ENCODE data around the gene PAPPA2.

Gene PAPPA2

DNA sequence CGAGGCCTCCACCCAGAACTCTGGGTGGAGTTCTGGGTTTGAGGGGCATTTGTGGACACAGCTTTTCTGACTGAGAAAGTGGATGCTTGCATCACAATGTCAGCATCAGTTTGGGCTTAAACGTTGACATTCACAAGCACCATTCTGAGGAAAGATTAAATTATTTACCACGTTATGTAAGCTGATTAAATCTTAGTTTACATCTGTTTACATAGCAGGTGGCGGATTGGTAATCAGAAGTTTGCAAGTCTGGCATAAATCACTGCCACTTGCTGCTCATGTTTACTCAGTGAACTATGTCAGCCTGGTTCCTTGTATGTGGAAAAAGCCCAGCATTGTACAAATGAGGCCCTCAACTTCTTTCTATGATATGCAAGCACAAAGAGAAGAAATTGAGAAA lies 310.1 kb downstream of the PAPPA2 start:
- DNase-seq, result no peak

DNA sequence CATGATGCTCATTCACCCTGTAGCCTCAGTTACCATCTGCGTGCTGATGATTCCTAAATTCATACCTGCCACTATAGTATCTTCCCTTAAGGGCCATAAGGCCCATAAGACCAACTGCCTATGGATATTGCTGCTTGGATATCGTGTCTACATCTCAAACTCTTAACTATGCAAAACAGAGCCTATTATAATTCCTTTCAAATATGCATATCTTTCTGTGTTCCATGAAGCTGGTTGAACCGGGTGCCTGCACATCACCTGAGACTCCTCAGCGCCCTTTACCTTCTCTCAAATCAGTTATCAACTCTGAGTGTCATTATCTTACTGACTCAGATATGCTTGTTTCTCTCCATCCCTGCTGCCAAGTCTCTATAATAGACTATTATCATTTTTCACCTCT lies 311.2 kb downstream of the PAPPA2 start:
- no peak for DNase-seq

DNA sequence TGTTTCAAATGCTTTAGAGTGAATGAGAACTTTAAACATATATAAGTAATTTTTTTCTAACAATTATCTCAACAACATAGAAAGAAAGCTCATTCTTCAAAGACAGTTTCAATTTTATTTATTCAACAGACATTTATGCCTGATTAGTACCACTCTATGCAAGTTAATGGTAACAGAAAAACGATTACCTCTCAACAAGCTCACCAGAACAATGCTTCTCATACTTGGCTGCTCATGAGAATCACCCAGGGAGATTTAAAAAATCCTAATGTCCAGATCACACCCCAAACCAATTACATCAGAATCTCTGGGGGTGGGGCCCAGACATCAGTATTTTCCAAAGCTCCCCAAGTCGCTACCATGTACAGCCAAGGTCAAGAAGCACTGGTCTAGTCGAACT lies 312.4 kb downstream of the PAPPA2 start:
- DNase-seq, result no peak

DNA sequence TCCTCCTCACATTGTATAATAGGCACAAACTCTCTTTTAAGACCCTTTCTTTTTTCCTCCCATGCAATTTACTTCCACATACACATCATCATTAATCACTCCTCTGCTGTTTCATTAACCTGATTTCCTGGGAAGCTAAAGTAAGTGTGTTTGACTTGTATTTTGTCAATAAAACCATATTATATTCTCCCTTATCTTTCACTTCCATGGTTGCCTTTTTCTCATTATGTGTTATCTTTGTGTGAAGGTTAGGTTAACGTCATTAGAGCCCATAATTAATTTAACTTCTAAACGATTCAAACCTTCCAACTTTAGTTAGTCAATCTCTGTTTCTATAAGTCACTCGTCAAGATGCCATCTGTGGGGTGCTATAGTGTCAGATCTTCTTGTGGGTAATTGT lies 313.0 kb downstream of the PAPPA2 start:
- DNase-seq, result no peak

DNA sequence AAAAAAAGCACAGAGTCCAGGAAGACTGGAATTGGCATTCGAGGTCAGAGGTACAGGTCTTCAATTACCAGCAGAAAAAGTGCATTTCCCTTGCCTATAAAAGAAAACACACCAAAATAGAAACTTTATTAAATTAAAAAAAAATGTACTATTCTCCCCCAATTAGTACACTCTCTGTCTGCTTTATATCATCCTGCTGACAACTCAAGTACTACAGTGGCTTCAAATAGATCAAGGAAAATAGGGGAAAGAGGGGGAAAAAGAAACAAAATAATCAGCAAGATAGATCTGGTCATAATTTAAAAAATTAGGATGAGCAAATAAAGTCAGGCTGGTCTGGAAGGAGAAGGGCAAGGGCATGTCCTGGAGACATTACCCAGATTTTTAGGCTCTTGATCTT lies 315.1 kb downstream of the PAPPA2 start:
- no peak for DNase-seq

DNA sequence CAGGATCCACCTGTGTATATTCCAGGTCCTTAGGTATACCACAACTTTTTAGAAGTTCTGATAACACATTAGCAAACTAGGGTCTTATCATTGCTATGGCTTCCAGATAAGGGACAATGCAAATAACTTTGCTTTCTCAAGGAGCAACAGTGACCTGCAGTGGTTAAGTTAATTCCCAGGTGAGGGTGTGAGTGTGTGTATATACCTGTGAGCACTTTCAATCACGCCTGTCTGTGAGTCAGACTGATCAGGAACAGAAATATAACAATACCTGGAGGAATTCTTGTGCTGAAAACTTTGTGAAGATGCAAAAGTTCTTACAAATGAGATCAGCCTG lies 317.0 kb downstream of the PAPPA2 start:
- DNase-seq, result no peak

DNA sequence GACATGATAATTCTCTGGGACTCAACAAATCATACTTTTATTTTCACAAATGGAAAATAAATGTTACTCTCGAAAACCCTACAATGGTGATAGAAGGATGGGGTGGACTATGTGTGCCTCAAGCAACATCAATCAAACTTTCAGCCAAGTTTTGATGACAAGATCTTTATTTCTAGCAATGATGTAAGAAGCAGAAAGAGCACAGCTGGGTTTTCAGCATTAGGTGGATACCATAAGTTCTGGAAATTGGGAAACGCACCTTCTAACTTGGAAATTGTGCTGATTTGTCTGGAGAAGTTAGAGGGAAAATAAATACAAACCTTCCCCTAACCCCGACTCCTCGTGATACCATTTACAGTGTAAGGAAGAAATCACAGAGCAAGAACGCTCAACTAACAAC lies 320.3 kb downstream of the PAPPA2 start:
- DNase-seq, result no peak

DNA sequence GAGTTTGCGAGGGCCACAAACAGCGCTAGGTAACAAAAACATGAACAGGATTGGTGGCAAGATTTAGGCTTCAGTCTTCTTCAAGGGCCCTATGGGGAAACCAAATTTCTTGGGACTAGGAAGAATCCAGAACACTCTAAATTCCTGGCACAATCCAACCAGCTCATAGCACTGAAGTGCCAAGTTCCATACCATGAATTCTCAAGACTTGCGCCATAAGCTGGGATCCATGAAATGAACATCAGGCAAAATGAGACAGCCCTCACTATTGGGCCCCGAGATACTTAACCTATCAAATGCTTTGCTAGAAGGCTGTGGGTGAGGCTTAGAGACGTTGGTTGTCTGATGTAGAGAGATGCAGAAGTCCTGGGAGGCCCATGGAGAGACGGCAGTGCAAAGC lies 322.1 kb downstream of the PAPPA2 start:
- DNase-seq, result no peak

DNA sequence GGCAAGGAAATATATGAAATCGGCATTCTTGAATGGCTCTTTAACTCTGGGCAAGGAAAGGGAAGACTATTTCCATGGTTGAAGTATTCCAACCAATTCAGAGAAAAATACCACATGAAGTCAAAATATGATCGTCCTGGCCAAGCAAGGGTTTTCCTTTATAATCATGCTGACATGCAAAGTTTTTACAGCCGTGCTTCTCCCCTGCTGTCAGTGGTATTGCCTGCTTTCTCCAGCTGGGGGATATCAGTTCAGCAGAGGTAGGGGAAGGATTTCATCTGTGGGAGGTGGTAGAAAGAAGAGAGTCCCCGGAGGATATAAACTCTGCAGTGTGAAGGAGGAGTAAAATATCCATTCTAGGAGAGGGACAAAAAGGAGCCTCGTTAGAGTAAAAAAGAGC lies 322.8 kb downstream of the PAPPA2 start:
- no peak for DNase-seq

DNA sequence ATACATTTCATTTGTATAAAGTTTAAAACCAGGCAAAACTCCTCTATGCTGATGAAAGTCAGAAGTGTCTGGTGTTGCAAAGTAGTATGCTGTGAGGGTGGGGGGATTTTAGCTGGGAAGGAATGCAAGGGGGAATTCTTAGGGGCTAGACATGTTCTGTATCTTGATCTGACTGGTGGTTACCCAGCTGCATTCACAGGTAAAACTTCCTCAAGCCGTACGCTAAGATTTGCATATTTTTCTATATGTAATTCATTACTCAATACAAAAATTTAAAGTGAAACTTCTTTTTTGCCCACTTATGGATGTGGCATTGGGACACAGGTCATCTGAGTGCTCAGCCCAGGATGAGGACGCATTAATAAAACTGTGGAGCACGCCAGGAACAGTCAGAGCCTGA lies 323.3 kb downstream of the PAPPA2 start:
- DNase-seq, result no peak

DNA sequence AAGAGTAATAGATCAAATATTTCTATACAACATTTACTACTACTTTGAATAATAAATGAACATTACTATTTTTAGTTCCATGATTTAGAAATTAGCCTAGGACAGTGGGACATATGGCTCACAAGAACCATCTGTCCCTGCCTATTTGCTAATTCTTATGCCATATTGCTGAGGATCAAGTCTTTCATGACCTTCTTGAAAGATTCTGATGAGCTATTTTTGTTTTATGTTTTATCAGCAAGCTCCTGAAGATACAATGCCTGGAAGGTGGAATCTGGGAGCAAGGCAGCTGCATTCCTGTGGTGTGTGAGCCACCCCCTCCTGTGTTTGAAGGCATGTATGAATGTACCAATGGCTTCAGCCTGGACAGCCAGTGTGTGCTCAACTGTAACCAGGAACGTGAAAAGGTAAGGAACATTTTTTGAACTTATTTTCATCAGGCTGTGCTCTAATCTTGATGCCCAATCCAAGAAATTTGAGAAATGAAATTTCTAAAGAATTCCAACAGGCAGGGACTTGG lies 326.7 kb downstream of the PAPPA2 start:
- DNase-seq, result no peak

DNA sequence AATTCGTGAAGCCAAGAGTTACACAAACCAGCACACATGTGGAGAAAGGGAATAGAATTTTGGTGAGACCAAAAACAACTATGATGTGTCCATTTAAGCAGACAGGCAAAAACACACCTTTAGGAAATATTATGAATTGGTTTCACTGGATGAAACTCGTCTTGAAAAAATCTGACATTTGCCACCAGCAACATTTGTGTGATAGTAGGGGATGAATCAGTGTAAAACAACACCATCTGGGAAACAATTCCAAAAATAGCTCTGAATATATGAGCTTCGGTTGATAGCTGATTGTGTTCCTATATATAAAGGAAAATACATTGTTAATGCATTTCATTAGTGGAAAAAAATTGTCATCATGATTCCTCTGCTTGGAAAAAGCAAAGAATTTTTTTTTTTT lies 327.8 kb downstream of the PAPPA2 start:
- DNase-seq, result no peak

DNA sequence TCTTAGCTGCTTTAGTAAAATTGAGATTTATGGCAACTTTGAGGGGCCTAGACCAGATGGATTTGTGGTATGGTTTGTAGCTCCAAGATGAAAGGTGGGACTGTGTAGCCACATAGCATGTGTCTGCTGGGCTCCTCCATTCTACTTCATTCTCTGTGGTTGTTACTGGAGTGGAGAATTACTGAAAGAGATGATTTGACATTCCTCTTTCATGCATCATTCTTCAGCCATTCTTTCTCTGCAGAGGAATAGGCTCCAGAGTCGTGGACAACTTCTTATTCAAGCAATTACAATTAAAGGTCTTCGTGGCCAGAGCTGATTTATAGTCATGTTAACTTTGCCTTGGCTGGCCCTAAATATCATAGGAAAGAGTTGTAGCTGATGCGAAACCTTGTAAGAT lies 328.9 kb downstream of the PAPPA2 start:
- no peak for DNase-seq

DNA sequence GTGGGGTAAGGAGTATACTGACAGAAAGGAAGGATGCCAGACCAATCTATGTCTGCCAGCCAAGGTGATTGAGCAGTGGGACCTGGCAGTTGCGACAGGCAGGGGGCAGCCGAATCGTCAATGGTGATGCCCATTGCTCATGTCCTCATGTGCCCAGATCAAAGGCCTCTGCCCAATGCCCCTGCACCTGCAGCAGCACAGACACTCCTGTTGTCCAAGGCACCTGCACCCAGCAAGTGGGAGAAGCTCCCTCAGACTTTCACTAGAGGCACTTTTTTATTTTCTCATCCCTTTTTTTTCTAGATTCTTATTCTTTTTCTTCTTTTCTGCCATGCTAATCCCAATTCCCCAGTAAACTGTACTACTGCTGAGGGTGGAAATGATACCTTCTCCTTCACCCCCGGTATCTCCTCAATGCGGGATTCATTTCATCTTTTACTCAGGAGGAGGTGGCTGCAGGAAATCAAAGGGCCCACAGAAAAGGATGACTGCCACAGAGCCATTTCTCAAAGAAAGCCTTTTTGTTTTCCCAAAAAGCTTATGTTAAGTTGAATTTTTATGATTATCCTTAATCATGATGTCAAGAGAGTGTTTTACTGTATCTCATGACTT lies 332.0 kb downstream of the PAPPA2 start:
- DNase-seq, result no peak

DNA sequence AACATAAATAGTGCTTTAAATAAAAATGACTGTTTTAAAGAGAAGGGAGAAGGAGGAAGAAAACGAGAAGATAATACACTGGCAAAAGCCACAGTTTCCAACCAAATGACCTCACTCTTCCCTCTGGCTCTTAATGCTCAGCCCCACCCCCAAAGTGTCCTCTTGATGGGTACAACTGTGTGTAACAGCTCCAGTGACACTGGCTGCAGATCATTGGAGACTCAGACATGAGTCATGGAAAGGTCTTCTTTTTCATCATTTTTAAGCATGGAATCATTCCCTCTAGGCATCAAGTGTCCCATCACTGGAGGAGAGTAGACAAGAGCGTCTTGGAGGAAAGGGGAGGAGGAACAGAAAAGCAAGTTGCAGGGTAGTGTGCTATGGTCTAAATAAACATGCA lies 333.0 kb downstream of the PAPPA2 start:
- no peak for DNase-seq

DNA sequence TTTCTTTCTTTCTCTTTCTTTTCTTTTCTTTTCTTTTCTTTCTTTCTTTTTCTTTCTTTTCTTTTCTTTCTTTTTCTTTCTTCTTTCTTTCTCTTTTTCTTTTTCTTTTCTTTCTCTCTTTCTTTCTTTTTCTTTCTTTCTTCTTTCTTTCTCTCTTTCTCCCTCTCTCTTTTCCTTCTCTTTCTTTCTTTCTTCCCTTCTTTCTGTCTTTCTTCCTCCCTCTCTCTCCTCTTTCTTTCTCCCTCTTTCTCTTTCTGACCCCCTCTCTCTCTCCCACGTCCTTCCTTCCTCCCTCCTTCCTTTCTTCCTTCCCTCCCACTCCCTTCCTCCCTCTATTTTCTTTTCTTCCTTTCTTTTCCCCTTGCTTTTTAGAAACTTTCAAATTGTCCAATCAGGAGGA lies 333.6 kb downstream of the PAPPA2 start:
- no peak for DNase-seq

DNA sequence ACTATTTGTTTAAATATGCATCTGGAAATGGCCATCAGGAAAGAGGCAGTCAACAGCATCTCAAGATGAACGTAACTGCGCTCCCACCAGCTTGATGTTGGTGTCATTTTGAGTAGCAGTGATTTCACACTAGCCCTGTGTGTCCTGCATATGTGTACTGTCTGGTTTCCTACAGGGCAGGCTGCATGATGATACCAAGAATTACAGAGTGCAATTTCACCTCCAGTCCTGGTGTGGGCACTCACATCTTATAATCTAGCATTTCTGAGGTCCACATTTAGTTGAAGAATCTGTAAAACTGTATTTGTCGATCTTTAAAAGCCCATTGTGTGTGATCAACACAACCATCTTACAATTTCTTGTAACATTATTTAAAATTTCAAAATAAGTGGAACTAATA lies 336.4 kb downstream of the PAPPA2 start:
- DNase-seq, result no peak

DNA sequence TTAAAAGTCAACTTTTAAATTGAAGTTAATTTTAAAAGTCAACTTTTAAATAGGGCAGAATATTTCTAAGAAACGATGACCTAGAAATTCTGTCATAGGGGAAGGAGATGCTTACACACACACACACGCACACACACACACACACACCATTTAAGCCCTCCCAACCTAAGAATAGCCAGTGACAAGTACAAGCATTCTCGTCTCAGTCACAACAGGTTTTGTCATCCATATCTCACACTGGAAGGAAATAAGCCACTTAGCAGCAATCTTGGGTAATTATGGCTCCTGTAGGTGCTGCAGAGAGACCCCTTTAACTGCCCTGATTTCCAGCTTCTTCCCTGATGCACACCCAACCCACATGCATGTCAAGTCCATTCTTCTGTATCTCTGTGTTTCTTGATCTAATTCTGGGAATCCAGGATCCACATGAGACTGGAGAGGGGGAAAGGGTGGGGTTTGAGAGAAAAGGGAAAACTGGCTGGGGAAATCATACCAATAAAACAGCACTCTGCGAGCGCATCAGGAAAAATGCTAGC lies 338.1 kb downstream of the PAPPA2 start:
- no peak for DNase-seq

DNA sequence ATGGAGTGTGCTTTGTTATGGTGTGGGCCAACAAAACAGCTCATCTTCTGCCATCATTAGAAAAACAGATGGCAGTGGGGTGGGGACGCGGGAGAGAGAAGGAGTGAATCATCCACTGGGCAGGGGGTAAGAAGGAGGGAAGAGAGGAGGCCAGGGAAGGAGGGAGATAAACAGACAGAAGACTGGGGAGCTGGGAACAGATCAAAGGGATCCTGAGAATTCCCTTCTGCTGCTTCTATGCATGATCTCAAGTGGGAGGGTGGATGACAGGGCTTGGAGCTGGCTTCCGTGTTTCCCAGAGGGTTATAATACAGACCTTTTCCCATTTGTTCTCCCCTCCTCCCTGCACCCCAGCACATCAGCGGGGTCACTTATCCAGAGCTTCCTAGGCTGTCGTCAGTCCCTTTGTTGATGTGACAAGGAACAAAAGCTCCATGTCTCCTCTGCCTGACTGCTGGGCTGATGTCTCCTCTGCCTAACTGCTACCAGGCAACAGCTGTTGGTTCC lies 338.6 kb downstream of the PAPPA2 start:
- no peak for DNase-seq

DNA sequence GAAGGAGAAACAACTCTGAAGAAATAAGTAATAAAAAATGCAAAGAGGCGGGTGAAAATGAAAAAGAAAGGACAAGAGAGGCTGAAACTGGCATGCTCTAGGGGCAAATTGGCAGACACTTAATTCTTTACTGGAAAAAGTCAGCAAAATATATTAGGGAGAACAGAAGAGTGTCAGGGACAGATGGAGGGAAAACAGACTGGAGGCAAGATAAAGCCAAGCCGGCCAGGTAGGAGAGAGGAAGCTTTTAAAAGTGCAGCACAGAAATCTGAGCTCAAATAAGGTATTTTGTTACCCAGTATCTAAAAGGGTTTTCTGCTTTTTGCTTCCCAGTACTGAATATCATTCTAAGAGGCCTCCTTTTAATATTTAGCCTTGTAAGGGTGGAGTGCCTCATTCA lies 339.3 kb downstream of the PAPPA2 start:
- no peak for DNase-seq

DNA sequence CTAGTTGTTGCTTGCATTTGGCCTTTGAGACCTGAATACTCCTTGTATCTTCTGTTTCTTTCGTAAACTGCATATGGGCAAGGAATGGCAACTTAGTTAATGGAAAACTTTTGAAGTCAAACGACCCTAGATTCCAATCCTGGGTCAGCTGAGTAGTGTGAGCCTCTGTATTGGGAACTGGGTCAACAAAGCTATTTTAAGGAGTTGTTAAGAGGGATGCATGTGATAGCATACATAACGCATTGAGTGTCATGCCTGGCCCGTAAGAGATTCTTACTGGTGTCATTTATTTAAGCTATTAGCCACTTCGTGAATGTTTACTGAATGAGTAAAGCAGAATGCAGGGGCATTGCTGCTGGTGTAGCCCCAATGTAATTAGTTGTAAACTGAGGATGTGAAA lies 340.1 kb downstream of the PAPPA2 start:
- no peak for DNase-seq

DNA sequence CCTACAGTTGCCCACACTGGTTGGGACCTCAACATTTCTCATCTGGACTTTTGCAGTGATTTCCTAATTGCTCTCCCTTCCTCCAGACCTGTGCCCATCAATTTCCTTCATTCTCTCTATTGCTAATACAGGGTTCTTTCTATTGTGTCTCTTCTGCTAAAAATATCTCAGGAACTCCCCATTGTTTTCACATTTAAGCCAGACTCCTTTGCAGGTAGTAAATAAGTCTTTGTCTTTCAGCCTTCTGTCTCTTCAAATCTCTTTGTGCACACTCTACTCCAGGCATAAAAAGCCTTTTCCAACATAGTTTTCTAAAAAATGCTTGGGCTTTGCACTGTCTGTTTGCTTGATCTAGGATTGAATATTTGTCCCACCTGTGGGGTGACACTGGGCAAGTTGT lies 340.6 kb downstream of the PAPPA2 start:
- DNase-seq, result no peak

DNA sequence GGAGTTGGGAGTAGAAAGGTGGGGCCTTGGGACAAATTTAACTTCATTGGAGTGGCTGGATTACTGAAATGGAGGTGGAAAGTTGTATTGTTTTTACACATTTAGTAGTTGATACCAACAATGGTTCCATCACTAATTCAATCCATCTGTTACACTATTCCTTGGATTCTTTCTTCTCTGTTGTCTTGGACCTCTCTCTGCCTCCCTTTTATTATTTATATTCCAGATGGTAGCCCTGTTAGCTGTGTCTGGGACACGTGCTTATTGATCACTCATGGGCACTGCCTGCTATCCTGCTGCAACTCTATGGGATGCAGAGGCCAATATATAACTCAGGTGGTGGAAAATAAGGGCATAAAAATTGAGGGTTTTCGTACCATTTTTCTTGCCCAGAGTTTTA lies 346.3 kb downstream of the PAPPA2 start:
- DNase-seq, result no peak

DNA sequence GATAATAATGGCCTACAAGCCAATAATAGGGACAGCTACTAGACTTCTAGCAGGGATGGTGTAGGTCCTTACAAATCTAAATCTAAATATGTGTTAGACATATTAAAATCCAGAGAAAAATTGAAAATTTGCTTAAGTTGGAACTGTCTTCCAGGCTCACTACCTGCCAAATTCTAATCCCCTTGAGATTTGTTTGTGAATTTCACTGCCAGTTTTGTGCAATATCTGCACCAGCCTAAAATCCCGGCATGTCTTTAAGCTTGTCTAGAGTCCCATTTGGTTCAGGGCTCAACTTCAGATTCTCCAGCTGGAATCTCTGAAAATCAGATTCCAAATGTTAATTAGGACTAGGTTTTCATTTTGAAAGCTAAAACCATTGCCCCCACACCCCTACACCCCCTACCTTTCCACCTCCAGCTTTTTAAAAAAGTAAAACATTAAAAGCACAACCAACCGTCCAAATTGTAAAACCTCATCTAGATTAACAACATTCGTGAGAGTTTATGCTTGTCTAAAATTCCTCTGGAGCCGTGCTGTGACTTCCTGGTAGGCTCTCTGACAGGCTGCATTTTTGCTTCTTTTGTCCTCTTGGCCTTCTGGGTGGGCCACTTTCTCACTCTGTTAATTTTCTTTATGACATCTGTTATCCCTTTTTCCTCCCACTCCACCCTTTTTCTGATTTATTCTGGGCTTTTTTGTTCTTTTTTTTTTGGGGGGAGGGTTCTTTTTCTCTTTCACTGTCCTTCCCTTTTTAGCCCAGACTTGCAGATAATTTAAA lies 348.7 kb downstream of the PAPPA2 start:
- DNase-seq, result no peak

DNA sequence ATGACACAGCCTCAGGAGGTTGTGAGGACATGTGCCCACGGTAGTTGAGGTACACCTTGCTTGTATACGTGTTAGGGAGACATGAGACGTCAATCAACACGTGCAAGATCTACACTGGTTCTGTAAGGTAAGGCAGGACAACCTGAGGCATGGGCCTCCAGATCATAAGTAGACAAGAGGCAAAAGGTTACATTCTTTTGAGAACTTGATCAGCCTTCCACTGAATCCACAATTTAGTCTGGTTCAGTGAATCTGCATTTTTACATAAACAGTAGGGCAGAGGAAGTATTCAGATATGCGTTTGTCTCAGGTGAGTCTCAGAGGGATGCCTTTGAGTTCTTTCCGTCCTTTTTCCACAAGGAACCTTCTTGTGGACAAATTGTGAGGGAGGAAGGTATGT lies 352.6 kb downstream of the PAPPA2 start:
- DNase-seq, result no peak

Data from SHP77 treated with DMSO at 0.1 percent for 48 hours (cell line).